RCC 7860 (cell line): Measurements from ENCODE around the gene TTLL8.

ENCODE experiments used
- DNase-seq: peaks from one replicate; pipeline ENCODE4 v3.0.0-alpha.2; 2015; ENCODE audit warnings: low spot score
- FAIRE-seq: peaks from 2 replicates; lab custom pipeline; 2012; peaks lifted over from hg19 to GRCh38; lab: Jason Lieb, UNC

The TTLL8 gene

GRCh38 chr22:50045211-50046018 is 12.7 kb downstream of the TTLL8 start:
- no peak for FAIRE-seq

GRCh38 chr22:50044485-50045118 is 13.5 kb downstream of the TTLL8 start:
- no peak for DNase-seq

More at GRCh38 chr22:50045211-50046018, 12.7 kb downstream of the TTLL8 start:
- no peak for DNase-seq

GRCh38 chr22:50041361-50042065 is 16.6 kb downstream of the TTLL8 start:
- FAIRE-seq (no peak), DNase-seq (no peak)

More at GRCh38 chr22:50044485-50045118, 13.5 kb downstream of the TTLL8 start:
- no peak for FAIRE-seq

GRCh38 chr22:50040717-50041116 is 17.4 kb downstream of the TTLL8 start:
- DNase-seq (no peak), FAIRE-seq (no peak)

- DNase-seq (no peak), FAIRE-seq (no peak)
Measured at GRCh38 chr22:50039669-50040443, 18.2 kb downstream of the TTLL8 start.

GRCh38 chr22:50035976-50036724 is 21.9 kb downstream of the TTLL8 start:
- DNase-seq, result no peak
- FAIRE-seq, result no peak

- FAIRE-seq, result no peak
- no peak for DNase-seq
Measured at GRCh38 chr22:50035131-50035881, 22.8 kb downstream of the TTLL8 start.

GRCh38 chr22:50034126-50035081 is 23.7 kb downstream of the TTLL8 start:
- DNase-seq (no peak), FAIRE-seq (no peak)

GRCh38 chr22:50032941-50033601 is 25.0 kb downstream of the TTLL8 start:
- FAIRE-seq (no peak), DNase-seq (no peak)

GRCh38 chr22:50032109-50032871 is 25.8 kb downstream of the TTLL8 start:
- DNase-seq (no peak), FAIRE-seq (no peak)

- no peak for FAIRE-seq
- DNase-seq, result no peak
Measured at GRCh38 chr22:50031189-50032091, 26.7 kb downstream of the TTLL8 start.

GRCh38 chr22:50030297-50031188 is 27.6 kb downstream of the TTLL8 start:
- DNase-seq, result no peak
- no peak for FAIRE-seq

- FAIRE-seq, result no peak
- DNase-seq, result peak; percentile 29
Measured at GRCh38 chr22:50027639-50028537, 30.2 kb downstream of the TTLL8 start.

GRCh38 chr22:50025993-50026392 is 32.1 kb downstream of the TTLL8 start:
- no peak for FAIRE-seq
- DNase-seq, result no peak
